NCI-H2196 treated with DMSO at 0.1 percent for 48 hours (cell line): ENCODE measurements around the gene ZFHX3.

Experiments
- DNase-seq: peaks from one replicate; lab custom pipeline; 2025; ENCODE audit not compliant: unreplicated experiment; lab: John Stamatoyannopoulos, UW

ZFHX3 gene

DNA sequence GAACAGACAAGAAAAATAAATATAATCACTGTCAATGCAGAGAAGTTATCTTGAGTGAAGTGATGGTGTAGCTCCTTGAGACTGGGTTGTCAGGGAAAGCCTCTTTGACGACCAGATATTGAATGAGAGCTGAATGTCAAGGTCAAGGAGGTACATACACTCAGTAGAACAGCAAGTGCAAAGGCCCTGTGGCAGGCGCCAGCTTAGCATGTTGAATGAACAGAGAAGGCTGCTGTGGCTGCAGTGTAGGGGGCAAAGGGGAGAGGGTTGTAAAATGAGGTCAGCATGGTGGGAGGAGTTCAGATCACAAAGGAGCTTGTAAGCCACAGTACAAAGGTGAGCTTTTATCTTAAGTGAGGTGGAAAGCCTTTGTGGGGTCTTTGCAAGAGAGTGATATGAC lies 111.5 kb downstream of the ZFHX3 start:
- DNase-seq = no peak

DNA sequence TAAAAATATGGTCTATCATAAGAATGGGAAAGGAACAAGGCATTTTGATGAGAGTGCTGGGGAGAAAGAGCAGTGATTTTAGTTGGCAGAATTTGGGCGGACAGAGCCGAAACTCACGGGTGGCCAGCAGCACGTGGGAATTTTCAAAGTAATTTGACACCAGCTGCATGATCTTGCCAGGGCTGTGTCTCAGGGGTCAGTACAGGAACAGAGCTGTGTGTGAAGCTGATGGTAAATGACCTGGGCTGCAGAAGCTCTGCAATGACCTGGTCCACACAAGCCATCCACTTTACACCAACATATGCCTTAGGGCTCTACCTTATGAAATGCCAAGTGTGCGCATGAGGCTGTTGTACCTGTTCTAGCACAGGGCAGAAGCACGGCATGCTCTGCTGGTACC lies 112.0 kb downstream of the ZFHX3 start:
- no peak for DNase-seq

DNA sequence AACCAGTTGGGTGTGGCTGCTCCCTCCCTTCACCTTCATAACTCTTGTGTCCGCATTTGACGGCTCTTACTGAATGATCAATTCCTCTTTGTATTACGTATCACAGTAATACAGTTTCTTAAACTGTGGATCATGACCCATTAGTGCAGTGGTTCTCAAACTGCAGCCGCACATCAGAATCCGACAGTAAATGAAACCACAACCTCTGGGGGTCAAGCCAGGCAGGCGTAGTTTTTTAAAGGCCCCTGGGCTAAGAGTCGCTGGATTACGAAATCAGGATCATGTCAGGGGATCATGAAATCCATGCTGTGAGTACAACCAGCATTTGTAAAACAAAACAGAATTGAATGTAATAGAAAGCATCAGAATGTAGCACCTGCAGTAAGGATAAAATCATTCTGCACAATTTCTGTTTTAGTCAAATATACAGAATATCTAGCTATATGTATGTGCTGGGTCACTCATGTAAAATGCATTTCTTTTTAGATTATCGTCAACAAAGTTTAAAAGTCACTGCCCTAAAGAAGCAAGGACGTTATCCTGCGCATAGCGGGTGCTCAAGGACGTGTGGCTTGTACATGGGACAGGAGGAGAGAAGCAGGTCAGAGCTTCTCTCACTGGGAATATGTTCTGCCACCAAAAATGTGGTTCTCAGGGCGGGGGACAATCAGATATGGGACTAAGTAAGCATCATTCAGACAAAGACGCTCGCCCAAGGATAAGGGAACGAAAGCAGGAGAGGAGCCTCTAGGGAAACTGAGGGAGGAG lies 113.1 kb downstream of the ZFHX3 start:
- no peak for DNase-seq

DNA sequence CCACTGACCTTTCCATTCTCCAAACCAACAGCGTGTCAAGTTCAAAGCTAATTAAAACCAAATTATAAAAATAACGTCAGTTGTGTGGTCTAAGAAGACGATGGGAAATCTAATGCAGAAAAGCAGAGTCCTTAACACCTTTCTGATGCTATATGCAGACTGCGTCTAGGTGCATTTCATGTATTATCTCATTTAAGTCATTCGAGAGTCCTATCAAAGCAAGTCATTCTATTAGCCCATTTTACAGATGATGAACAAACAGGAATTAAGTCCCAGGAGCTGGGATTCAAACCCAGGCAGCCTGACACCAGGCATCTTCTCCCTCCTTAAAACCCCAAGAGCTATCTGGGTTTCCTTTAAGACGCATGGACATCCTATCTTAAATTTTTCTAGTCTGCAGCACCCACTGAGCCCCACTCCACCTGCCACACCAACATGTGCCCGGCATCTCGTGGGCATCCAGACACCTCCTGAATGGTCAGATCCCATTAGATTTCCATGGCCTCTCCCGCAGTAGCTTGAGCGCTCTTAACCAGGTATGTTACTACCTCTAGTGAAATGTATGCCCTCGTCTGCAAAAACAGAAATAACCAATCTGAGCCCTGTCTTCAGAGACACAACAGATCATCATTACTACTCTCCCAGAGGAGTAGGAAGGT lies 115.1 kb downstream of the ZFHX3 start:
- DNase-seq = no peak

DNA sequence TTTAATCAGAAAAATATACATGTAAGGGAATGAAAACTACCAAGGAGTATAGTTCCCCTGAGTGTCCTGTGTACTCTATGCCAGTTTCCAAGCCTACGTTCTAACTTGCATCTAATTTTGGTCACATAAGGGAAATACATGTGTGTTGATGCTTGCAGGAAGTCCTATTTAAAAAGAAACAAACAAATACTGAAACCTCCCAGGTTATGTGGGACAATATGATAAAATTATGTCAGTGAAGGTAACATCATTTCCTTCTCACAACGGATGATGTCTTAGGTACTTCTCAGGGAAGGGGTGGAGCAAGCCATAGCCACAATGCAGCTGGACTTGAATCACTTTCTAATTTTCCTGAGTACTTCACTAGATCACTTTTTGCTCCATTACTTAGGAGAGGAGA lies 115.9 kb downstream of the ZFHX3 start:
- DNase-seq = no peak

DNA sequence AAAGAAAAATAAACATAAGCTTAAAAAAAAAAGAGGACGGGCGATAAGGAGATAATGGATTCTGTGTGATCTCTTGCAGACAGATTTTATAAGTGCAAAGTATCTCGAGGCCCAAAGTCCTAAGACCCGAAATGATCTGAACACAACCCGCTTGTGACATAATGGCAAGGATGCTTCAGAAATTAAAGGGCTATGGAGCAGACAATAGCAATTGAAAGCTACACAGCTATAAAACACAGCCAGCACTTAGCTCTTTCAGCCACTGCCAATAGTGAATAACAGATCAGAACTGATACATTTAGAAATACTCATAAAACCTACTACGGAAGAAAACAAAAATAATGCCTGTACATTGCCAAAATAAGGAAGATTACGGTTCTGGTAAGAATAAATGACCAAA lies 117.5 kb downstream of the ZFHX3 start:
- no peak for DNase-seq

DNA sequence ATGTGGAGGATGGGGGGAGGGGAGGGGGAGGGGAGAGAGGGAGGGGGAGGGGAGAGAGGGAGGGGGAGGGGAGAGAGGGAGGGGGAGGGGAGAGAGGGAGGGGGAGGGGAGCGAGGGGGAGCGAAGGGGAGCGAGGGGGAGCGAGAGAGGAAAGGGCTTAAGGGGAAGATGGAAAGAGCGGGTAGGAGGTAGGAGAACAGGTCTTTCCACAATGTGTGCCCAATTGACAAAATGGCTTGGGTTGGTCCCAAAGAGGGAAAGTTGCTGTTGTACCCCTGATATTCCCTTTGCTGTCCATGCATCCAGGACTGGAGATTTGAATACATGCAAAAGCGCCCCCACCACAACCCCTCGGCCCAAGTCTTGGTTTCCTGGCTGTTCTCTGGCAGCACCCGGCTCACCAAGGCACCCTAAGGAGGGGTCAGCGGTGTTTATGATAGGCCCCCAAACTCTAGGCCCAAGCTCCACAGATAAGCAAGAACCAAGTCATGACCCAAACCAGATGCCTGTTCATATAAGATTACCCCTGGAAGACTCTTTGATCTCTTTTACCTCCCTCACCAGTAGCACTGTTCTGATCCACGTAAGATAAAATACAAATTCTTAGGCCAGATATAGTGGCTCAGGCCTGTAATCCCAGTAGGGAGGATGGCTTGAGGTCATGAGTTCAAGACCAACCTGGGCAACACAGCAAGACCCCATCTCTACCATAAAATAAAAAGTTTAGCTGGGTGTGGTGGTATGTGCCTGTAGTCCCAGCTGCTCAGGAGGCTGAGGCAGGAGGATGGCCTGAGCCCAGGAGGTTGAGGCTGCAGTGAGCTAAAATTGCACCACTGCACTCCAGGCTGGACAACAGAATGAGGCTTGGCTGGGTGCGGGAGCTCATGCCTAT lies 119.6 kb downstream of the ZFHX3 start:
- no peak for DNase-seq

DNA sequence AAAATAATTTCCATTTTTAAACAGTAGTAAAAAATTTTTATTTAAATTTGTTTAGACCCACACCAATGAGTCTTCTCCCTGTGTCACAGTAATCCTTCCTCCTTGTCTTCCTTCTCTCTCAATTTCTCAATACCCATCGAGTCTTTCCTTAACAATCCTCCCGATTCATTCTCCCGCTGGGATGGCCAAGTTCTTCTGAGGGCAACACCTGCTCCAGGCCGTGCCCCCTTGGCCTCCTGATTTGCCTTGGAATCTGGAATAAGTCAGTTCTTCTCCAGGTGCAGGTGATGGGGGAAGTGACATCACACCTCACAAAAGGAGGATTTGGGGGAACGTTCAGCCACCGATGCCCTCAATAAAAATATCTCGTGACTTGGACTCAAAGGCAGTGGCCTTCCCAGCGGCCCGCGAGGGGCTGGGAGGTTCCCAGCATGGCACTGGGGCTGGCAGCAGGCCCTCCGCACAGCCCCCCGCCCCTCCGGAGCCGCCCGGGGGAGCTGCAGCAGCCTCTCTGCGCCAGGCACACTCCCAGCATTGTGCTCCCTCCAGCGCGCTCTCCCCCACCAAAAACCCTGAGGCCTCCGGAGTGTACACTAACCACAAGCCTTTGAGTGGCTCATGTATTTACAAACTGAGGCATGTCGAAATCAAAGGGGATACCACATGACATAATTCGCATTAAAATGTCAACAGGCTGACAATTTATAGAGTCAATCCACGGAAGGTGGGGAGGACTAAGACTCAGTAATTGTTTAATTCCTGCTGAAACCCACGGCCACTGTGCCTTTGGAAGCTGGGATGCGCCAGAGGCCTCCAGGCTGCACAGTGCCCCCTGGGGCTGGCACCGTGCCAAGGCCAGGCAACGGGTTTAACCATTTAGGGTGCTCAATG lies 120.5 kb downstream of the ZFHX3 start:
- peak; percentile 28 for DNase-seq

DNA sequence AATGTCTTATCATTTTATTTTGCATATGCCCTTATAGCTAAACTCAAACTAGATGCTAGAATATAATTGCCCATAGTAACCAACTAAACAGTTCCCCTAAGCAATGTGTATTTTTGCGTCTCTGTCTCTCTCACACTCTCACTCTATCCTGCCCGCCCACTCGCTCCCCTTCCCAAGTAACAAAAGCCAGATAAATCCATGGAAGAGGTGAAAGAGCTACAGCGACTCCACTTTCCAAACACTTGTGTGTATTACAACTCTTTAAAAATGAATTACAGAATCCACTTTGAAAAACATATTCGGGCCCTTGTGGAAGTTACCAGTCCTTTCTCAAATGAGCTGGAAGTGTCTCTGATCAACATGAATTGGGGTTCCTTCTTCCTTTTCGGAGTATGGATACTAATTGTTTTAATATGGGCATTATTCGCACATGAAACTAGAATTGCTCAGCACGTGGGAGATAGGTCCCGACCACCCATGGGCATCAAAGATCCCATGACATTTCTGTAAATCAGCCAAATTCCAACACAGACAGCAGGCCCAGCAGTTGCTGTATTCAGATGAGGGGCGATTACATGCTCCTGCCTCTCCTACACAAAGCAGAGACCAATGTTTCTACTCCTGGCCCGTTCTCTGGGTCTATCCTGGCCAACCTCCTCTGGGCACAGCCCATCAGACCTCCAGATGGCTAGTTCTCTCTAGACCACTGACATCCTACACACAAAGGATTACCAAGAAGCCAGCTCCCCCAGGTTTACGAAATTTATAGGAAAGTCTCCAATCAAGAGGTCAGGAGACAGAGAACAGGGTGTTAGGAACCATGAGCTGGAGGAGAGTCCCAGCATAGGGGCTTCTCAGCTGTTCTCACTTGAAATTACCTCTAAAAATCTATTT lies 121.5 kb downstream of the ZFHX3 start:
- DNase-seq = no peak

DNA sequence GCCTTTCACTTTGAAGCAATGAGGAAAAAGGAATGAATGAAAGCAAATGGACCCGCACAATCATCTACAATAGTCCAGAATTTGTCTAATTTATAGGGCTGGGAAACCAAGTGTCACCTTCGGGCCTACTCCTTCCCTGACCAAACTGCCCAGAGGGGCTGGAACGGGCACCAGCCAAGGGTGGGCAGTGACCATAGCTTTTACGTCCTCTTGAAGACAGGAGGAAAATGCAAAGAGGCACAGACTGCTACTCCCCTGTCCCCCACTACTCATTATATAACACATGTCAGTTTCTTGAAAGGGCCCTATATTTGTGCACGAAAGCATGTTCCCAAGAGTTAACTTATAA lies 122.3 kb downstream of the ZFHX3 start:
- no peak for DNase-seq

DNA sequence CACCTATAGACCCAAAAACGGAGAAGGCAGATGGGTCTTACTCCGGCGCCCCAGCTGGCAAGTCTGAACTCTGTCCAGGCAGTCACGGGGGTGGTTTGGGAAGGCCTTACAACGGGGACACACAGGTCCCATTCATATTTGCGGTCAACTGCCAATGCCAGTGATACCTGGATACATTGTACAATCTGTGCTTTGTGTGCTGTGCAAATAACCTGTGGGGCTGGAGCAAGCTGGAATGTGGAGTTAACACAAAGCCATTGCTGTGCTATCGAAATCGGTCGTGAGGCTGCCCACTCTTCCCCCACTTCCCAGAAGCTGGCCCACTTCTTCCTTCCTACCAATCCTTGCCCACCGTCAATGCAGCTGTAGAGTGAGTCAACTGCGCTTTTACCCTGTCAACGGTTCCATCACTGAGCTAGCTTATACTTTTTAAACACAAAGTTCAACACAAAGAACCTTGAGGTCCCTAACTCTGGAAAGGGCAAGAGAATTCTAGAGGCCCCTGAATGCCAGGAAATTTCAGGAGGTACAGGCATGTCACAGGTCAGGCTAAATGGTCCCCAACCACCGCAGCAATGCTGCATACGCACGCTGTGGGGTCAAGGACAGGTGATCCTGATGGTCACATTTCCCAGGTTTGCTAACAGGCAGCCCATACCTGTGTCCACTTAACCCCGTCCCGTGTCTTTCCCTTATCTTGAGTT lies 122.8 kb downstream of the ZFHX3 start:
- DNase-seq = no peak

DNA sequence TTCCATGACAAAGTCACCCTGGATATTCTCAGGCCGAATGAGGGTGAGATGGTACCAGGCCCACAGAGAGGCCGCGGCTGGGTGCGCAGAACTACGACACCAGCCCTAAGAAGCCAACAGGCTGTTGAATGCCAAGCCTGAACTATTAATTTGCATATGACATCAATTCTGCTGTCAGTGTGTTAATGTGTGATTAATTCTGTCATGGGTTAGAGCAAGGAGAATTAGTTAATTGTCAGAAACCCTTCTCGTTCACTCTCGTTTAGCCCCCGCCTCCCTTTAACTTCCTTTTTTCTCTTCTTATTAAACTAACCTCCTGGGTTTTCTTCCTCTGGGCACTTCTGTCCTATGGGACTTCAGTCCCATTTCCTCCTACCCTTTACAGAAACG lies 123.4 kb downstream of the ZFHX3 start:
- no peak for DNase-seq

DNA sequence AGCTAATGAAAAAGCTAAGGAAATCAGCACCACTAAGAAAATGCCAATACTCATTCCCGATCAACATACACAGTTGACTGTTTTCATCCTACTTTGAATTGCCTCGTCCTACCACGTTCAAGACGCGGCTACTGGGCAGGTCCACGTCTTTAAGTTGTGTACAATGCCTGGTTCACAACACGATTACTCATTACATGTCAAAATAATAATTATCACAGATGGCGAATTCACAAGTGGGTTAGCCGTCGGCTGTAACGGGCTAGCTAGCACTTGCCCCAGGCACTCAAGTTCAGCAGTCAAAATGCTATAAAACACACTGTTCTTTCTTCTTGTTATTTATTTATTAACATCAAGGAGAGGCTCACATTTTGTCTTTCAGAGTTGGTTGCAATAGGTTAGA lies 124.2 kb downstream of the ZFHX3 start:
- DNase-seq = no peak

DNA sequence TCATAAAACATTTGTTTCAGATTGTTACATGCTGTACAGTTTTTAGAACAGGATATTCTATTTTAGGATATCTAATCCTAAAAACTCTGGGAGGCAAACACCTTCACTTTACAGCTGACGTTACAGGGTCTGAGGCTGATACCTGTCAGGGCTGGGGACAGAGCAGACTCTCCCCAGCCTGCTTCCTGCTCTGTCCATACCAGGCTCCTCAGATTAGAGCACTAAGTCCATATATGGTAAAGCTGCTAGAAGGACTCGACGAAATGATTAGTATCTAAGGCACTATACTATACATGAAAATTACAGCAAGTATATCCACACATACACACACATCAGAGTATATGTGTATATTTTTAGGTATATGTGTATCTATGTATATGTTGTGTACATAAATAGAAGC lies 125.2 kb downstream of the ZFHX3 start:
- DNase-seq = no peak

DNA sequence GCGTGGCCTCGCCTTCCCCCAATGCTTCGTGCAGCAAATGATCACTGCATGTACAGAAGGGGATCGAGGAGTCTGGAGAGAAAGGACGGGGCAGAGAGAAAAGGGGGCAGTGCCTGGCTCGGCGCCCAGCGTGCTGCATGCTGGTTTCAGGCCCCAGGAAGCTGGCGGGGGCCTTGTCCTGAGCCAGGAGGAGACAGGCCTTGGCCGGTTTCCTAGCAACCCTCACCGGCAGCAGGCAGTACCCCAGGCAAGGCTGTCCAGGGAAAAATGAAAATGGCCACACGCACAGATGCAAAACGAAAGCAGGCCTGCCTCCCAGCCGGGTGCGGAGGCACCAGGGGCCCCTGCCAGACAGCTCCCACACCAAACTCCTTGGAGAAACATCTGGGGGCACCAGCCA lies 126.3 kb downstream of the ZFHX3 start:
- no peak for DNase-seq

DNA sequence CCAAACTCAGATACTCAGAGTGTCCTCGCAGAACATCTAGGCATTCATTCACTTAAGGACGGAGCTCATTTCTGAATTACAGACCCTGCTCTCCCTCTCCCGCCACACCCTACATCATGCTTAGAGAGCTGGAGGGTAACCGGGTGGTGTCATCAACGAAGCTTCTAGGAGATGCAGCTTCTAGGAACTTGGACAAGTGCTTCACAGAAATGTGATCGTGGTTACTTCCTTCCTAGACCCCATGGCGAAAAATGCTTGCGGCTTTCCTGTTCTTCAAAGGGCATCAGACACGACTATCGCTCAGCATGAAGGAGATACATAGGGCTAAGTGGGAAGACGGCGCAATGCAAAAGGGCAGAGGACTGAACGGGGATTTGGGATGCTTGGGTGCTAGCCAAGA lies 126.8 kb downstream of the ZFHX3 start:
- no peak for DNase-seq

DNA sequence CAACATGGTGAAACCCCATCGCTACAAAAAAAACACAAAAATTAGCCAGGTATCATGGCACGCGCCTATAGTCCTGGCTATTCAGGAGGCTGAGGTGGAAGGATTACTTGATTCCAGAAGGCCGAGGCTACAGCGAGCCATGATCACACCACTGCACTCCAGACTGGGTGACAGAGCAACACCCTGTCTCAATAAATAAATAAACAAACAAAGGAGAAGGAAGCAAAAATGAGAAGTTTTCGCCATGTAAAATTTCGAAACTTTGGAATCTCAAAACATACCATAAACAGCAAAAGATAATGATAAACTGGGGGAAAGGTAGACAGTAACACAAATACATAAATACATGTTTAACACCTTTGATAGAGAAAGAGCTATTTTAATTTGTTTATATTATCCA lies 130.9 kb downstream of the ZFHX3 start:
- DNase-seq = no peak

DNA sequence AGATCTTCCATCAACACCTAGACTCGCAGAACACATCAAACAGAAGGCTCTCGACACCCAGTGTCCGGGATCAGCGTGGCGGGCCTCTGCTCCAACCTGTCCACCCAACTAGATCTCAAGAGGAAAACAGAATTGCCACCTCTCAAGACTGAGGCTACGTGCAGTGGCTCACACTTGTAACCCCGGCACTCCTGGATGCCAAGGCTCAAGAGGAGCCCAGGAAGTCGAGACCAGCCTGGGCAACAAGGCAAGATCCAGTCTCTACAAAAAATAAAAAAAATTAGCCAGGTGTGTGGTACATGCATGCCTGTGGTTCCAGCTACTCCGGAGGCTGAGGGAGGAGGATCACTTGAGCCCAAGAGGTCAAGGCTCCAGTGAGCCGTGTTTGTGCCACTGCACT lies 132.6 kb downstream of the ZFHX3 start:
- DNase-seq = no peak

DNA sequence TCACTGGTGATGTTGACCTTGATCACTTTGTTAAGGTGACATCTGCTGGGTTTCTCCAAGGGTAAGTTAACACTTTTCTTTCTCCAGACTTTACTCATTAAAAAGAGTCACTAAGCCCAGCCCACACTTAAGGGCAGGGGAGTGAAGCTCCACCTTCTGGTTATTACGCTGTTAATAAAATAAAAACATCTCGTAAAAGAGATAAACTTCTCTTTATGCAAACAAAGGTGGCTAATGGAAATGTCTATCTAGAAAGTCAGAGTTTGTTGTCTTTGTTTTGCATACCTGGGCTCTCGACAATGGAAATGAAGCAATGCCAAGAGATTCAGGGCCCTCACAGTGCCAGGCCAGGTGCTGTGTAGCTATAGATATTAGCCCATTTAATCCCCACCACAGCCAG lies 134.4 kb downstream of the ZFHX3 start:
- no peak for DNase-seq
